Measurements from ENCODE around the gene CD300LF. TPM values are rescaled to one million over a fixed set of nuclear protein-coding genes. Genes with fewer than 3 reads are reported as not detected.

Gene CD300LF
- total RNA-seq, 1 donor from 2014 or later, result not detected

DNA sequence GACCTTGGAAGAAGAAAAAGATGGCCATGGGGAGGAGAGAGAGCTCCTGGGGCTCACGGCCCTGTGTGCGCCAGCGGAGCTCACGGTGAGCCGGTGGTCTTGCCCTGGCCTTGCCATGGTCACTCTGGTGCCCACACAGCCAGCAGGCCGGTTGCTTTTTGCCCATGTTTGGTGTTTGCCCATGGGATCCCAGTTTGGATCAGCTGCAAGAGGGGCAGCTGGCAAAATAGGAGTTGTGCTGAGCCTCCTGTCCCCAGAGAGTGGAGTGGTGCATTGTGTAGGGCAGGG is 37.3 kb upstream of the CD300LF start:
- TF ChIP-seq, protein P1, sequence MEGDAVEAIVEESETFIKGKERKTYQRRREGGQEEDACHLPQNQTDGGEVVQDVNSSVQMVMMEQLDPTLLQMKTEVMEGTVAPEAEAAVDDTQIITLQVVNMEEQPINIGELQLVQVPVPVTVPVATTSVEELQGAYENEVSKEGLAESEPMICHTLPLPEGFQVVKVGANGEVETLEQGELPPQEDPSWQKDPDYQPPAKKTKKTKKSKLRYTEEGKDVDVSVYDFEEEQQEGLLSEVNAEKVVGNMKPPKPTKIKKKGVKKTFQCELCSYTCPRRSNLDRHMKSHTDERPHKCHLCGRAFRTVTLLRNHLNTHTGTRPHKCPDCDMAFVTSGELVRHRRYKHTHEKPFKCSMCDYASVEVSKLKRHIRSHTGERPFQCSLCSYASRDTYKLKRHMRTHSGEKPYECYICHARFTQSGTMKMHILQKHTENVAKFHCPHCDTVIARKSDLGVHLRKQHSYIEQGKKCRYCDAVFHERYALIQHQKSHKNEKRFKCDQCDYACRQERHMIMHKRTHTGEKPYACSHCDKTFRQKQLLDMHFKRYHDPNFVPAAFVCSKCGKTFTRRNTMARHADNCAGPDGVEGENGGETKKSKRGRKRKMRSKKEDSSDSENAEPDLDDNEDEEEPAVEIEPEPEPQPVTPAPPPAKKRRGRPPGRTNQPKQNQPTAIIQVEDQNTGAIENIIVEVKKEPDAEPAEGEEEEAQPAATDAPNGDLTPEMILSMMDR (IDR thresholded peaks at IDR 0.05), result no peak
- Mint-ChIP-seq H3K36me3 (ENCODE audit: unreplicated experiment) (peaks cover 17% of the 10 kb centered on the region), H3K4me3 (ENCODE audit: unreplicated experiment) (peak overlapping the region; percentile 98), H3K4me1 (ENCODE audit: unreplicated experiment) (peaks cover 57% of the 10 kb centered on the region), H3K27me3 (ENCODE audit: unreplicated experiment) (no peaks in the 10 kb centered on the region), H3K27ac (ENCODE audit: unreplicated experiment) (peak overlapping the region; percentile 82), H3K9me3 (ENCODE audit: unreplicated experiment) (no peaks in the 10 kb centered on the region)
- DNase-seq (ENCODE audit: extremely low spot score, unreplicated experiment), result no peak

DNA sequence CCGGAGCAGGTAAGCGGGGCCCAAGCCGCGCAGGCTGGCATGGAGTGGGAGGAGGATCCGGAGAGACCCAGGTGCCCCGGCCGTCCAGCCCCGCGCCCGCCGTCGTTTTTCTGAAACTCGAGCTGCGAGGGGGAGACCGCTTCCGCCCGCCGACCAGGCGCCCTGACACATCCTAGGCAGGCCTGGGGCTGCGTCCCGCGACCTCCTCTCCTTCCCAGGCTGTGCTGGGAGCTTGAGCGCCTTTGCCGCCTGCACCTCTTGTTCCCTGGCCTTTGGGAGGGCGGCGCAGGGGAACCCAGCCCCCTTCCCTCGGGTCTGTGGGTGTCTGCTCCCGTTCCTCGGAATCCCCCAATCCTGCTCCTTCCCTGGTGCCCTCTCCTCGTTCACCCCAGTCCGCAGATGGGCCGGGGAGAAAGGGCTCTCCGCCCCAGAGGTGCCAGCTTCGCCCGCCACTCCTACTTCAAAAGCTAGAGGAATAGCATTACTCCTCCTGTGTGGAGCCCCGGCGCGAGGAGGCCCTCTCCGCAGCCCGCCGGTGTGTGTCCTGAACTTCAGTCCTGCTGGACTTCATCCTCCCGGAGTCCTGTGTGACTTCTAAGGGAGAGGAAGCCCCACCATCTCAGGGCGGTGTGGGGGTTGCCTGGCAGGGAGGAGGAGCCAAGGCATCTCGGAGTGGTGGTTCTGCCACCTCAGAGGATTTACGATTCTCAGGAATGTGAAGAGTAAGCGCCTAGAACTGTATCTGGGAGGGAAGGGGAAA is 36.7 kb upstream of the CD300LF start:
- no peak for DNase-seq (ENCODE audit: extremely low spot score, unreplicated experiment)
- Mint-ChIP-seq H3K4me1 (ENCODE audit: unreplicated experiment) (peaks cover 58% of the 10 kb centered on the region), H3K9me3 (ENCODE audit: unreplicated experiment) (no peaks in the 10 kb centered on the region), H3K27me3 (ENCODE audit: unreplicated experiment) (no peaks in the 10 kb centered on the region), H3K27ac (ENCODE audit: unreplicated experiment) (peak overlapping the region; percentile 82), H3K4me3 (ENCODE audit: unreplicated experiment) (peak overlapping the region; percentile 98), H3K36me3 (ENCODE audit: unreplicated experiment) (peaks cover 17% of the 10 kb centered on the region)
- TF ChIP-seq, protein P1 (IDR thresholded peaks at IDR 0.05), result no peak

DNA sequence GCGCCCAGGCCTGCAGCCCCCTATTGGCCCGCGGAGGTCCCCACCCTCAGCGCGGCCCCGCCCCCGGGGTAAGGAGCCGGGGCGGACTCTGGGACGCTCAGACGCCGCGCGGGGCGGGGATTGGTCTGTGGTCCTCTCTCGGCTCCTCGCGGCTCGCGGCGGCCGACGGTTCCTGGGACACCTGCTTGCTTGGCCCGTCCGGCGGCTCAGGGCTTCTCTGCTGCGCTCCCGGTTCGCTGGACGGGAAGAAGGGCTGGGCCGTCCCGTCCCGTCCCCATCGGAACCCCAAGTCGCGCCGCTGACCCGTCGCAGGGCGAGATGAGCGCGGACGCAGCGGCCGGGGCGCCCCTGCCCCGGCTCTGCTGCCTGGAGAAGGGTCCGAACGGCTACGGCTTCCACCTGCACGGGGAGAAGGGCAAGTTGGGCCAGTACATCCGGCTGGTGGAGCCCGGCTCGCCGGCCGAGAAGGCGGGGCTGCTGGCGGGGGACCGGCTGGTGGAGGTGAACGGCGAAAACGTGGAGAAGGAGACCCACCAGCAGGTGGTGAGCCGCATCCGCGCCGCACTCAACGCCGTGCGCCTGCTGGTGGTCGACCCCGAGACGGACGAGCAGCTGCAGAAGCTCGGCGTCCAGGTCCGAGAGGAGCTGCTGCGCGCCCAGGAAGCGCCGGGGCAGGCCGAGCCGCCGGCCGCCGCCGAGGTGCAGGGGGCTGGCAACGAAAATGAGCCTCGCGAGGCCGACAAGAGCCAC is 36.0 kb upstream of the CD300LF start, which contains the start of gene NHERF1:
NHERF1 (plus strand) TSS at position 100 of the 750 bp plus-strand sequence; CDS start at position 319, 219 bp downstream.
- H3K4me1 Mint-ChIP-seq (ENCODE audit: unreplicated experiment), result peaks cover 60% of the 10 kb centered on the region
- peak; percentile 99 for DNase-seq (ENCODE audit: extremely low spot score, unreplicated experiment)

DNA sequence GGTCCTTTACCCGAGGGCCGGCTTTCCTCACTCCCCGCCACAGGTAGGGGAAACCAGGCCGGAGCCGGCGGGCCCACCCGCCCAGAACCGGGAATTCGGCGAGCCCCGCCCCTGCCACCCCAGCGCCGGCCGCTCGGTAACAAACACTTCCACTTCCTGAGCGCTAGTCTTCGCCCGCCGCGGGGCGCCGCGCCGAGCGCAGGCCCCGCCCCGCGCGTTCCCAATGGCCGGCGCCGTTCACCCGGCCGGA is 35.5 kb upstream of the CD300LF start:
- Mint-ChIP-seq H3K4me3 (ENCODE audit: unreplicated experiment) (peak overlapping the region; percentile 63), H3K27ac (ENCODE audit: unreplicated experiment) (no peak overlapping the region), H3K27me3 (ENCODE audit: unreplicated experiment) (no peaks in the 10 kb centered on the region), H3K9me3 (ENCODE audit: unreplicated experiment) (no peaks in the 10 kb centered on the region), H3K4me1 (ENCODE audit: unreplicated experiment) (peaks cover 56% of the 10 kb centered on the region), H3K36me3 (ENCODE audit: unreplicated experiment) (peaks cover 17% of the 10 kb centered on the region)
- TF ChIP-seq, protein P1 (IDR thresholded peaks at IDR 0.05), result peak; percentile 5
- DNase-seq (ENCODE audit: extremely low spot score, unreplicated experiment), result no peak

More for the DNA sequence above, 36.0 kb upstream of the CD300LF start, which contains the start of gene NHERF1:
- Mint-ChIP-seq H3K27me3 (ENCODE audit: unreplicated experiment) (no peaks in the 10 kb centered on the region), H3K27ac (ENCODE audit: unreplicated experiment) (peak within 1 kb of the TSS; percentile 82), H3K4me3 (ENCODE audit: unreplicated experiment) (peak within 1 kb of the TSS; percentile 98), H3K36me3 (ENCODE audit: unreplicated experiment) (peaks cover 17% of the 10 kb centered on the region), H3K9me3 (ENCODE audit: unreplicated experiment) (no peaks in the 10 kb centered on the region)
- TF ChIP-seq, protein P1 (IDR thresholded peaks at IDR 0.05), result peak; percentile 14

DNA sequence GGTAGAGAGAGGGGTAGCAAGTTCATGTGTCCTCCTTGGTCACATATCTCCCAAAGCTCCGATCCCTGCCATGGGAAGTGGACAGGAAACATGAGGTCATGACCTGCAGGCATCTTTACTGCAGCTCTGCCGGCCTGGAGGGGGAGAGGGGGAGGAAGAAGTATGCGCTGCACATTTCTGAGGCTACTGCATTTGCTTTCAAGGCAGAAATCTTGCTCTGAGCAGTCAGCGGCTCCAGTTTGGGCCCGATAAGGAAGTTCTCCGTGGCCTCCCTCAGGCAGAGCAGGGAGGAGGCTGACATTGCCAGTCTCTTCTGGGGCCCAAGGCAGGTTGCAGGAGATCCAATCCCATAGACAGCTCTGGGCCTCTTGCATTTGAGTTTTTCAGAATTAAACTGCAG is 34.2 kb upstream of the CD300LF start:
- H3K27ac Mint-ChIP-seq (ENCODE audit: unreplicated experiment), result peak overlapping the region; percentile 47
- peak overlapping the region; percentile 32 for H3K4me3 Mint-ChIP-seq (ENCODE audit: unreplicated experiment)
- TF ChIP-seq, protein P1 (IDR thresholded peaks at IDR 0.05), result no peak
- H3K36me3 Mint-ChIP-seq (ENCODE audit: unreplicated experiment), result peaks cover 7% of the 10 kb centered on the region
- no peaks in the 10 kb centered on the region for H3K27me3 Mint-ChIP-seq (ENCODE audit: unreplicated experiment)
- no peaks in the 10 kb centered on the region for H3K9me3 Mint-ChIP-seq (ENCODE audit: unreplicated experiment)
- H3K4me1 Mint-ChIP-seq (ENCODE audit: unreplicated experiment), result peaks cover 57% of the 10 kb centered on the region
- DNase-seq (ENCODE audit: extremely low spot score, unreplicated experiment), result no peak

Measured in osteocyte (in vitro differentiated cells).